PC-3 (cell line): Measurements from ENCODE around the gene AFF2.

Experiments used
- CTCF ChIP-seq: fragments of 300-600 bp; sonication (generic); conservative IDR thresholded peaks from 2 replicates; pipeline ENCODE4 v1.5.1; 2017; ENCODE audit warnings: antibody characterized with exemption, low read depth, mild to moderate bottlenecking, low read length
- EZH2 ChIP-seq: fragments of 300-600 bp; sonication (generic); IDR thresholded peaks from one replicate; pipeline ENCODE4 v1.6.1; 2017; ENCODE audit warnings: antibody characterized with exemption, mild to moderate bottlenecking, low read length; ENCODE audit not compliant: unreplicated experiment

GRCh38 chrX:148492057-148492456 lies 8.4 kb upstream of the AFF2 start:
- TF ChIP-seq CTCF = no peak
- no peak for TF ChIP-seq EZH2
